Measurements from ENCODE around the gene GTPBP2. TPM values are rescaled to one million over a fixed set of nuclear protein-coding genes. Genes with fewer than 3 reads are reported as not detected.

GTPBP2 gene
- total and polyA plus RNA-seq, 2 of the 4 experiments (the other 2 are of a cell fraction), result 38.4 to 86.6 TPM

DNA sequence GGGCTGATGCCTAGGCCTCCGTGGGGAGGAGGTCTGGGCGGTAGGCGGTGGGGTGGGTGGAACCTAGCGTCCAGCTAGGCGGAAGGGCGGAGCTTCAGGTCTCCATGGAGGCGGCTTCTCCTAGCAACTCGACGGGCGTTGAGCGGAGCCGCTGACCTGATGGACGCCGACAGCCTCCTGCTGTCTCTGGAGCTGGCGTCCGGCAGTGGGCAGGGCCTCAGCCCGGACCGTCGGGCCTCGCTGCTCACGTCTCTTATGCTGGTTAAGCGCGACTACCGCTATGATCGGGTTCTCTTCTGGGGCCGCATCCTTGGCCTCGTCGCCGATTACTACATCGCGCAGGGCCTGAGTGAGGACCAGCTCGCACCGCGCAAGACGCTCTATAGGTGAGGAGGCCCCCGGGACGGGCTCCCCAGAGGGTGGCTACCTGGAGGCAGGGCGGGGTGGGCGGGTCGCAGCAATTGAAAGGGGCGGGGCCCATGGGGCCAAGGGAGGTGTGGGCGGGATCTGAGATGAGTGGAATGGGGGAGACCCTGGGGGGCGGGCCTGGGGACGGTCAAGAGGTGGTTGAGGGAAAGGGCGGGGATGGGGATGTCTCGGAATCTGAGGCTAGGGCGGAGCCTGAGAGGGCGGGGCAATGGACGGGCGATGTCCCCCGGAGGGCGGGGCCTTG, 16.0 kb upstream of the GTPBP2 start, which contains the start of gene RSPH9:
TSS of gene RSPH9 (plus strand) at position 97 of the 673 bp plus-strand sequence. CDS start at position 160, 63 bp downstream.
- Histone ChIP-seq H3K4me2 (ENCODE audit: low read depth, low read length) (peak within 1 kb of the TSS; percentile 70), H3K9me1 (ENCODE audit: insufficient read depth, low read length) (0 out of 2 replicates have a peak, but pooled peaks cover 5% of the 10 kb centered on the region), H4K20me1 (ENCODE audit: insufficient read depth, low read length) (peaks cover 9% of the 10 kb centered on the region), H4K91ac (ENCODE audit: insufficient read depth, low read depth, low read length) (no peak within 1 kb of the TSS), H2AK5ac (ENCODE audit: low read depth, low read length) (no peak within 1 kb of the TSS), H2AFZ (replicated peaks; ENCODE audit: low read length, poor library complexity) (peak within 1 kb of the TSS; percentile 98), H2AK9ac (replicated peaks; ENCODE audit: low read depth, low read length, poor library complexity) (peak within 1 kb of the TSS; percentile 86), H2BK5ac (ENCODE audit: low read depth, low read length, poor library complexity, severe bottlenecking) (no peak within 1 kb of the TSS), H3K4me3 (ENCODE audit: insufficient read depth, low read depth, low read length) (peak within 1 kb of the TSS; percentile 44), H3K56ac (ENCODE audit: extremely low read depth, insufficient read depth, low read length) (no peak within 1 kb of the TSS), H3K79me1 (ENCODE audit: low read depth in 1 of 2, low read length in 2 of 2) (peaks cover 15 to 20% of the 10 kb centered on the region in 2 experiments), H3K4ac (ENCODE audit: low read depth, low read length) (peak within 1 kb of the TSS; percentile 55; the same call in 1 of the 2 replicates), H3K14ac (replicated peaks; ENCODE audit: low read depth, low read length) (no peak within 1 kb of the TSS), H2BK20ac (ENCODE audit: low read depth, low read length) (no peak within 1 kb of the TSS; the same call in 1 of the 2 replicates), H2BK15ac (ENCODE audit: low read depth, low read length) (no peak within 1 kb of the TSS), H3K23ac (ENCODE audit: low read depth, low read length) (no peak within 1 kb of the TSS), H4K5ac (ENCODE audit: low read depth, low read length) (peak within 1 kb of the TSS; percentile 81), H3K27me3 (ENCODE audit: control insufficient read depth, insufficient read depth, low read length) (no peaks in the 10 kb centered on the region; the same call in 1 of the 2 replicates), H2BK120ac (ENCODE audit: low read depth, low read length) (no peak within 1 kb of the TSS; the same call in 1 of the 2 replicates), H3K27ac (ENCODE audit: insufficient read depth, low read length) (no peak within 1 kb of the TSS), H3K18ac (ENCODE audit: low read depth, low read length) (no peak within 1 kb of the TSS), H3K36me3 (ENCODE audit: control insufficient read depth, insufficient read depth, low read length) (peaks cover 16% of the 10 kb centered on the region), H3K4me1 (ENCODE audit: control insufficient read depth, insufficient read depth, low read length) (no peaks in the 10 kb centered on the region), H3K9me3 (ENCODE audit: control insufficient read depth, insufficient read depth, low read length) (no peaks in the 10 kb centered on the region), H4K8ac (ENCODE audit: low read depth in 2 of 2, low read length in 2 of 2) (peak within 1 kb of the TSS; percentile 35 to 81; a peak in 2 of 4 replicates), H3K9ac (ENCODE audit: low read depth, low read length) (no peak within 1 kb of the TSS)
- in situ Hi-C loops (cut with MboI; ENCODE audit: low sequenced_read_pairs), result no loop called here
- DNase-seq, result peak; percentile 44
- TF ChIP-seq ELK1 (IDR thresholded peaks at IDR 0.05; ENCODE audit: borderline replicate concordance, low read depth, low read length) (no peak), CTCF (conservative IDR thresholded peaks at IDR 0.05; ENCODE audit: low read depth, low read length) (no peak), FOS (IDR thresholded peaks at IDR 0.05; ENCODE audit: low read depth, low read length) (no peak), RAD21 (IDR thresholded peaks at IDR 0.05; ENCODE audit: low read length) (no peak), NFE2L2 (IDR thresholded peaks at IDR 0.05; ENCODE audit: low read depth, low read length) (no peak), BHLHE40 (IDR thresholded peaks at IDR 0.05; ENCODE audit: low read depth, low read length) (no peak), RFX5 (IDR thresholded peaks at IDR 0.05; ENCODE audit: low read depth, low read length) (no peak), MAZ (IDR thresholded peaks at IDR 0.05; ENCODE audit: borderline replicate concordance, low read depth, low read length) (no peak), POLR2A (IDR thresholded peaks at IDR 0.05; ENCODE audit: low read depth, low read length) (no peak), MXI1 (IDR thresholded peaks at IDR 0.05; ENCODE audit: borderline replicate concordance, low read depth, low read length) (no peak)
- ATAC-seq (ENCODE audit: low read depth), result peak; percentile 79
- dilution Hi-C loops (cut with HindIII; ENCODE audit: low sequenced_read_pairs, unreplicated experiment), result no loop called here
- intact Hi-C loops (cut with micrococcal nuclease), result no loop called here
- BruUV-seq (replicated peaks), result no TSS peak
- POLR2A ChIA-PET (ENCODE audit: unreplicated experiment), result no interaction called here
- CTCF ChIA-PET, result interaction anchor here (0.6 kb wide), 1 partner anchor 366 kb away, joined by 4 read pairs; no protein-coding TSS in a partner anchor
- 7% methylated on average over 40 of the region's 52 CpGs; no CpG with 5 or more reads in 1 of the 2 experiments for WGBS, 2 experiments (ENCODE audit: extremely low coverage in 2 of 2, insufficient read length in 1 of 2)

Data from IMR-90 (cell line).